HG03571 (cell line): ENCODE results near the gene CAPN7.
A peak's percentile ranks its signal among the peaks of the same experiment; 100 is the strongest.
"Not testable (repeated sequence)": the region's sequence is repeated elsewhere in the genome, so short reads cannot be mapped to it uniquely, and the experiment has no call there.

Source experiments
- ATAC-seq: cut with Tn5 transposase; IDR thresholded peaks from one replicate; pipeline ENCODE4 v1.9.1; 2021; ENCODE audit not compliant: unreplicated experiment

The CAPN7 gene

GRCh38 chr3:15205934-15206661, at the start of gene CAPN7:
Gene CAPN7, plus strand, starts transcription at chr3:15206246. Its CDS starts 250 bp downstream, at chr3:15206496.
- ATAC-seq, result peak; percentile 86

- ATAC-seq, result no peak
Observed at GRCh38 chr3:15157441-15157840, 48.6 kb upstream of the CAPN7 start.

GRCh38 chr3:15159501-15160136, 46.4 kb upstream of the CAPN7 start:
- no peak for ATAC-seq

- ATAC-seq, result no peak
Observed at GRCh38 chr3:15160662-15161061, 45.4 kb upstream of the CAPN7 start.

GRCh38 chr3:15161133-15161532, 44.9 kb upstream of the CAPN7 start:
- no peak for ATAC-seq

- not testable (repeated sequence) for ATAC-seq
Observed at GRCh38 chr3:15163656-15164055, 42.4 kb upstream of the CAPN7 start.

GRCh38 chr3:15164340-15164739, 41.7 kb upstream of the CAPN7 start:
- no peak for ATAC-seq

GRCh38 chr3:15165061-15165460, 41.0 kb upstream of the CAPN7 start:
- no peak for ATAC-seq

- ATAC-seq, result not testable (repeated sequence)
Observed at GRCh38 chr3:15166391-15166790, 39.7 kb upstream of the CAPN7 start.

GRCh38 chr3:15171096-15171495, 35.0 kb upstream of the CAPN7 start:
- ATAC-seq, result no peak

- no peak for ATAC-seq
Observed at GRCh38 chr3:15172806-15173205, 33.2 kb upstream of the CAPN7 start.

- no peak for ATAC-seq
Observed at GRCh38 chr3:15174953-15175352, 31.1 kb upstream of the CAPN7 start.

- no peak for ATAC-seq
Observed at GRCh38 chr3:15175605-15176004, 30.4 kb upstream of the CAPN7 start.

GRCh38 chr3:15180042-15180611, 25.9 kb upstream of the CAPN7 start:
- ATAC-seq, result peak; percentile 44

GRCh38 chr3:15181511-15181910, 24.5 kb upstream of the CAPN7 start:
- ATAC-seq, result no peak

- no peak for ATAC-seq
Observed at GRCh38 chr3:15181963-15182362, 24.1 kb upstream of the CAPN7 start.

- no peak for ATAC-seq
Observed at GRCh38 chr3:15183011-15183410, 23.0 kb upstream of the CAPN7 start.

- ATAC-seq, result no peak
Observed at GRCh38 chr3:15185404-15185803, 20.6 kb upstream of the CAPN7 start.

GRCh38 chr3:15186101-15186476, 20.0 kb upstream of the CAPN7 start:
- ATAC-seq, result no peak

GRCh38 chr3:15186477-15187164, 19.4 kb upstream of the CAPN7 start:
- not testable (repeated sequence) for ATAC-seq

- no peak for ATAC-seq
Observed at GRCh38 chr3:15197340-15198029, 8.6 kb upstream of the CAPN7 start.
